Colon (tissue), 2 donors: ENCODE data around the gene C16orf92.
"Not testable (repeated sequence)": the region's sequence is repeated elsewhere in the genome, so short reads cannot be mapped to it uniquely, and the experiment has no call there.

ENCODE experiments used
- FAIRE-seq: peaks from 2 replicates; lab custom pipeline; 2012; peaks lifted over from hg19 to GRCh38; lab: Jason Lieb, UNC
- donor health status: control.
- donor health status: control.

The C16orf92 gene

GRCh38 chr16:30005341-30006094 lies 17.5 kb upstream of the C16orf92 start:
- FAIRE-seq, result no peak

GRCh38 chr16:30006095-30006473 lies 16.9 kb upstream of the C16orf92 start:
- no peak for FAIRE-seq

GRCh38 chr16:30006659-30007377 lies 16.2 kb upstream of the C16orf92 start:
- no peak for FAIRE-seq

- no peak for FAIRE-seq
These were observed 15.6 kb upstream of the C16orf92 start for GRCh38 chr16:30007378-30007895.

GRCh38 chr16:30009085-30009862 lies 13.7 kb upstream of the C16orf92 start:
- no peak for FAIRE-seq

GRCh38 chr16:30009990-30010843 lies 12.8 kb upstream of the C16orf92 start:
- no peak for FAIRE-seq

GRCh38 chr16:30010844-30011713 lies 11.9 kb upstream of the C16orf92 start, which contains the start of gene DOC2A:
DOC2A (minus strand) TSS chr16:30011027; CDS start chr16:30010222, 805 bp downstream.
- FAIRE-seq, result no peak

GRCh38 chr16:30011714-30012504 lies 11.1 kb upstream of the C16orf92 start:
- no peak for FAIRE-seq

- not testable (repeated sequence) for FAIRE-seq
These were observed 10.4 kb upstream of the C16orf92 start for GRCh38 chr16:30012598-30012997.

GRCh38 chr16:30015450-30015849 lies 7.5 kb upstream of the C16orf92 start:
- not testable (repeated sequence) for FAIRE-seq

GRCh38 chr16:30016555-30017276 lies 6.3 kb upstream of the C16orf92 start:
- FAIRE-seq, result no peak

- no peak for FAIRE-seq
These were observed 5.7 kb upstream of the C16orf92 start for GRCh38 chr16:30017277-30017656.

GRCh38 chr16:30017937-30018336 lies 5.1 kb upstream of the C16orf92 start:
- not testable (repeated sequence) for FAIRE-seq

- no peak for FAIRE-seq
These were observed 4.3 kb upstream of the C16orf92 start for GRCh38 chr16:30018731-30019158.

GRCh38 chr16:30023586-30023985 lies 588 bp downstream of the C16orf92 start:
- FAIRE-seq, result no peak

- FAIRE-seq, result no peak
These were observed 1.5 kb downstream of the C16orf92 start for GRCh38 chr16:30024451-30024850.

GRCh38 chr16:30025156-30025555 lies 2.2 kb downstream of the C16orf92 start:
- FAIRE-seq, result no peak

GRCh38 chr16:30025574-30025973 lies 2.6 kb downstream of the C16orf92 start:
- no peak for FAIRE-seq

- no peak for FAIRE-seq
These were observed 3.5 kb downstream of the C16orf92 start for GRCh38 chr16:30026449-30026848.
